Stimulated activated CD4-positive, alpha-beta T cell treated with anti-CD3 and anti-CD28 coated beads, Interleukin-12 subunit alpha, Interleukin-12 subunit beta, amount 100 ng/mL, for 4 hours (primary cell): Measurements from ENCODE around the gene MBD3L5.
"Not testable (repeated sequence)": the region's sequence is repeated elsewhere in the genome, so short reads cannot be mapped to it uniquely, and the experiment has no call there.

ENCODE experiments used
- DNase-seq: peaks from one replicate; pipeline ENCODE4 v3.0.0-alpha.2; 2020

MBD3L5 gene

DNA sequence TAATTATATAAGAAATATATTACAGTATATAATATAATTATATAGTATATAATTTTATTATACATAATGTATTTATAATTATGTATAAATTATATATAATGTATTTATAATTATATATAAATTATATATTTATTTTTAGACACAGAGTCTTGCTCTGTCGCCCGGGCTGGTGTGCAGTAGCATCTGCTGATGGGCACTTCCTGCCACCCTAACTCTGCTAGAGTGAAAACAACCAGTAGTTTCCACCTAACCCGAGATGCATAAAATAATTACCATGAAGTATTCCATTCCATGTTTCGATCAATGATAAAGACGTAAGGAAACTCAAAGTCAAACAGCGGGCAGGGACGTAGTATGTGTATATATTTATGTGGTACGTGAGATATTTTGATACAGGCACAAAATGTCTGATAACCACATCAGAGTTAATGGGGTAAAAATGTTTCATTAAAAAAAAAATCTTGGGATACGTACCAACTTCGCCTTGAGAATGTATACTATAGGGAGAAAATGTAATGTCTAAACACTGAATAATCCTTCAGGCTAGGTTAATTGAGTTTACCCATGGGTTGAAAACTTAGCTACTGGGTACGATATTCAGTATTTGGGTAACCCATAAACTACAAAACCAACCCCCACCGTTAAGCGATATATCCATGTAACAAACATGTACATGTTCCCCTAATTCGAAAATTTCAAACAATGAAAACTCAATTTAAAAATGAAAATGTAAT lies 24.4 kb downstream of the MBD3L5 start:
- DNase-seq: not testable (repeated sequence)

DNA sequence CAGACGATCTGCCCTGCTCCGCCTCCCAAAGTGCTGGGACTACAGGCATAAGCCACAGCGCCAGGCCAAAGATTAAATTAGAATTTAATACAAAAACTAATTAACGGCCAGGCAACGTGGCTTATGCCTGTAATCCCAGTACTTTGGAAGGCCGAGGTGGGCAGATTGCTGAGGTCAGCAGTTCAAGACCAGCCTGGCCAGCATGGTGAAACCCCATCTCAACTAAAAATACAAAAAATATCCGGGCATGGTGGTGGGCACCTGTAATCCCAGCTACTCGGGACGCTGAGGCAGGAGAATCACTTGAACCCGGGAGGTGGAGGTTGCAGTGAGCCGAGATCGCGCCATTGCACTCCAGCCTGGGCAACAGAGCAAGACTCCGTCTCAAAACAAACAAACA lies 25.3 kb downstream of the MBD3L5 start:
- DNase-seq: not testable (repeated sequence)

DNA sequence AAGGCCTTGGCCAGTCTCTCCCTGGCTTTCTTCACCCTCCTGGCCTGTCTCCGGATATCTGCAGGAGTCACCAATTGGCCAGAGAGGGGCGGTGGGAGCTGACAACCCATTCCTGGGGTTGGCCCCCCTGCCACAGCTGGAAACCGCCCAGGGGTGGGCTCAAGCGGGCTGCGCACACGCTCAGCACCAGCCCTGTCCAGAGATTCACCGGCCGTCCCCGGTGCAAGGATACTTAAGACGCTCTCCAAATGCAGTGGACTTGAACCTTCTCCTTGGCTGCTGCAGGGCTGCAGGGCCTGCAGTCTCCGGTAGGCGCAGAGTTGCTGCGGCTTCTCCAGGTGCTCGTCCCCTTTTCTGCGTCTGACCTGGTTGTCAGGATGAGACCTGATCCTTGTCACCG lies 26.0 kb downstream of the MBD3L5 start:
- DNase-seq: not testable (repeated sequence)

GRCh38 chr19:7058576-7058975 lies 28.2 kb downstream of the MBD3L5 start, which contains the start of gene MBD3L3:
Gene MBD3L3 (minus strand): TSS chr19:7058676. CDS start chr19:7058605, 71 bp downstream.
- DNase-seq: not testable (repeated sequence)

DNA sequence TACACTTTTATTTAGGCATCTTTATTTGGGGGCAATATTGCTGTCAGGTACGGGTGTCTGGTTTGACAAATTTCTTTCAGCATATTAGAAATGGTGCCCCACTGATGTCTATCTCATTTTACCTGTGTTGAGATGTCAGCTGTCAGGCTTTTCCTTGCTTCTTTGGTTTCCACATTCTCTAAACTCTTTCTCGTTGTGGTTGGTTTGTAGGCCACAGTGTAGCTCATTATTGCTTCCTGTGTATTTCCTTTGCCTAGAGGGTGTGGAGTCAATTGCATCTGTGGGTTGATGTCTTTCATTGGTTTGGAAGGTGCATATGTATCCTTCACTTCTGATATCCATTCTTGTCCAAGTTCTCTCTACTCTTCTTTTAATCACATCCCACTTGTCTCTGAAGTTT lies 29.6 kb downstream of the MBD3L5 start:
- not testable (repeated sequence) for DNase-seq

DNA sequence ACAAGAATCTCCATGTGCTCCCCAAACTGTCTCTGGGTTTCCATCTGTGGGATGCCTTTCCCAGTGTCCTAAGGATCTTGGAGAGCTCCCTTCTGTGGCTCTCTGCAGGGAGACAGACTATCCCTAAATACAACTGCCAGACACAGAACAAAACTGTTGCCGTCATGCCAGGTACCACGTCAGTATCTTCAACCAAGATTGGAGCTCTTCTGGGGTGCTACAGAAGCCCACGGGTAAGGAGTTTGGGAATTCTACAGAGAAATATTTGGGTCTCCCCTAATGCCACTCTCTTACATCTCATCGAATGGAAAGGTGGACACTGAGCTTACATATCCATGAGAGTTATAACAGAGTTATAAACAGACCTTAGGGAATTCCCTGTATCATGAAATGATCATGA lies 33.0 kb downstream of the MBD3L5 start:
- DNase-seq: no peak

- DNase-seq: no peak
Measured at GRCh38 chr19:7063764-7064418, 33.5 kb downstream of the MBD3L5 start.

GRCh38 chr19:7067122-7067521 lies 36.7 kb downstream of the MBD3L5 start:
- DNase-seq: not testable (repeated sequence)

GRCh38 chr19:7067716-7068115 lies 37.3 kb downstream of the MBD3L5 start:
- no peak for DNase-seq

- DNase-seq: no peak
Measured at GRCh38 chr19:7068599-7068998, 38.2 kb downstream of the MBD3L5 start.

GRCh38 chr19:7069042-7069903 lies 38.9 kb downstream of the MBD3L5 start, which contains the start of gene ZNF557:
Gene ZNF557 (plus strand): TSS chr19:7069703. CDS start chr19:7075075, 5,372 bp downstream.
- peak; percentile 99 for DNase-seq

GRCh38 chr19:7069904-7070226 lies 39.5 kb downstream of the MBD3L5 start:
- no peak for DNase-seq

GRCh38 chr19:7072541-7072940 lies 42.2 kb downstream of the MBD3L5 start:
- no peak for DNase-seq

DNA sequence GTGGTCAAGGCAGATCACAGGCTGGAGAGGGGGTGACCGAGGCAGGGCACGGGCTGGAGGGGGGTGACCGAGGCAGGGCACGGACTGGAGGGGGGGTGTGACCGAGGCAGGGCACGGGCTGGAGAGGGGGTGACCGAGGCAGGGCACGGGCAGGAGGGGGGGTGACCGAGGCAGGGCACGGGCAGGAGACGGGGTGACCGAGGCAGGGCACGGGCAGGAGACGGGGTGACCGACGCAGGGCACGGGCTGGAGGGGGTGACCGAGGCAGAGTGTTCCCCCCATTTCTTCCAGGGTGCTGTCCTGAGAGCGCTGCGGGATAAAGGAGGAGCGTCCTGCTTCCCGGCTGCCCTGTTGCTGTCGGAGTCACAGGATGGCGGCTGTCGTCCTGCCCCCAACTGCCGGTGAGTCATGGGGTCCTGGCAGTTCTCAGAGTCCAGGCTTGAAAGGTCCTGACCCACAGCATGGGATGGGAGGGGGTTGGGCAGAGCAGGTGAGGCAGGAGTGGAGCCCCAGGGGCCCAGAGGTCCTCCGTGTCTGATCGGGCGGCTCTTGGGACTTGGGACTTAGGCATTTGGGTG lies 44.4 kb downstream of the MBD3L5 start:
- no peak for DNase-seq

GRCh38 chr19:7076151-7076550 lies 45.8 kb downstream of the MBD3L5 start:
- DNase-seq: no peak

DNA sequence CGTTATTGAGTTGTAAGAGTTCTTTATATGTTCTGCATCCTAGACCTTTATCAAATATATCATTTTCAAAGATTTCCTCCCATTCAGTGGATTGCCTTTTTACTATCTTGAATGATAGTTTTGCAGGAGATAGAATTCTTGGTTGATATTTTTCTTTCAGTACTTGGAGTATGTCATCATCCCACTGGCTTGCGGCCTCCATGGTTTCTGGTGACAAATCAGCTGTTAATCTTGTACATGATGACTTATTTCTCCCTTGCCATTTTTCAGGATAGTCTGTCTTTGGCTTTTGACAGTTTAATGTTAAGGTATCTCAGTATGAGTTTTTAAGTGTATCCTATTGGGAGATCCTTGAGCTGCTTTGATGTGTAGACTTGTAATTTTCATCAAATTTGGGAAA lies 47.6 kb downstream of the MBD3L5 start:
- no peak for DNase-seq
